Spleen (tissue), 11 donors: ENCODE results near the gene AMD1. TPM values are rescaled to one million over a fixed set of nuclear protein-coding genes. Genes with fewer than 3 reads are reported as not detected.
A peak's percentile ranks its signal among the peaks of the same experiment; 100 is the strongest.
"Not testable (repeated sequence)": the region's sequence is repeated elsewhere in the genome, so short reads cannot be mapped to it uniquely, and the experiment has no call there.

Experiments used
- DNase-seq: peaks from one replicate; pipeline ENCODE4 v3.0.0-alpha.2; 2020
- H3K27ac ChIP-seq, 8 donors: fragments of 200-600 bp; sonication (generic) in 7 of 8; 1 replicate in 4 of 8; 2 replicates in 4 of 8; pipeline versions ENCODE4 v1.5.0 to v1.8.0; 2016 to 2021; ENCODE audit warnings: inconsistent platforms in 4 of 8, mild to moderate bottlenecking in 4 of 8, moderate library complexity in 1 of 8
- H3K27me3 ChIP-seq, 7 donors: fragments of 200-600 bp; sonication (generic) in 6 of 7; replicated peaks in 1 of 7; 1 replicate in 4 of 7; 2 replicates in 3 of 7; pipeline versions ENCODE4 v1.5.0 to v1.8.0; 2016 to 2021; ENCODE audit warnings: inconsistent platforms in 3 of 7, mild to moderate bottlenecking in 1 of 7
- H3K36me3 ChIP-seq, 6 donors: fragments of 200-600 bp; sonication (generic) in 5 of 6; 1 replicate in 4 of 6; 2 replicates in 2 of 6; pipeline versions ENCODE4 v1.5.0 to v1.8.0; 2016 to 2021; ENCODE audit warnings: inconsistent platforms in 2 of 6
- H3K4me1 ChIP-seq, 6 donors: fragments of 200-600 bp; sonication (generic) in 5 of 6; 1 replicate in 3 of 6; 2 replicates in 3 of 6; pipeline versions ENCODE4 v1.5.0 to v1.8.0; 2016 to 2021; ENCODE audit warnings: inconsistent platforms in 3 of 6
- H3K4me3 ChIP-seq, 8 donors: fragments of 200-600 bp; sonication (generic) in 7 of 8; 1 replicate in 4 of 8; 2 replicates in 4 of 8; pipeline versions ENCODE4 v1.5.0 to v1.8.0; 2016 to 2021; ENCODE audit warnings: inconsistent platforms in 4 of 8, mild to moderate bottlenecking in 4 of 8, moderate library complexity in 2 of 8
- H3K9me3 ChIP-seq, 8 donors: fragments of 200-600 bp; sonication (generic) in 7 of 8; 1 replicate in 4 of 8; 2 replicates in 4 of 8; pipeline versions ENCODE4 v1.5.0 to v1.8.0; 2016 to 2021; ENCODE audit warnings: inconsistent platforms in 4 of 8
- CTCF ChIP-seq, 11 experiments: fragments of 200-600 bp in 7 of 11; fragments of 450-650 bp in 4 of 11; sonication (generic) in 4 of 11; IDR thresholded peaks in 8 of 11; conservative IDR thresholded peaks in 3 of 11; 1 replicate in 7 of 11; 2 replicates in 4 of 11; pipeline versions ENCODE4 v1.4.0 to v1.8.0; 2016 to 2021; ENCODE audit warnings: antibody characterized with exemption in 11 of 11, inconsistent platforms in 4 of 11, mild to moderate bottlenecking in 1 of 11
- POLR2A ChIP-seq, 3 donors: fragments of 450-650 bp; IDR thresholded peaks; one replicate each; pipeline ENCODE4 v1.5.1; 2017; ENCODE audit warnings: antibody characterized with exemption in 3 of 3, mild to moderate bottlenecking in 1 of 3
- POLR2AphosphoS5 ChIP-seq, 3 donors: sonication (generic); formaldehyde crosslinking; IDR thresholded peaks; one replicate each; pipeline ENCODE4 v1.5.1; 2017; ENCODE audit warnings: antibody characterized with exemption in 3 of 3
- WGBS, 5 donors: extraction: QIAGEN DNeasy Blood & Tissue Kit in 3 of 5; methylation state at CpG; one replicate each; pipeline versions ENCODE4 v1.1.5 to v1.1.7; 2013 to 2018; 5-methylcytosine and 5-hydroxymethylcytosine counted together
- intact Hi-C: fragments of 100-400 bp; cut with DNase I; formaldehyde crosslinking; loops from one replicate; pipeline ENCODE4 v1.15.0; 2023; ENCODE audit warnings: low total_unique reads
- polyA plus RNA-seq, 3 donors: library from polyadenylated mRNA; stranded (reverse); fragments of 200-250 nt; gene quantifications; one replicate each; pipeline ENCODE4 v1.2.1, GENCODE V29; 2013
- total RNA-seq, 7 donors: library from RNA; depleted of rRNA in 3 of 7; stranded (reverse); fragments of >200 nt in 3 of 7; fragmentation: NEBNext Ultra II Directional in 4 of 7; extraction: Animal tissue kit (Norgen Biotek cat#: 25700) in 4 of 7; gene quantifications; one replicate each; pipeline versions ENCODE4 v1.1.0 to v1.2.1, GENCODE V29; 2016 to 2021
- donor health status: healthy with polysubstance abuse.
- donor health status: DM: no; HTN: no; CAD: no; lungs with moderate emphysema.
- donor health status: DM: no; HTN: no; CAD: no.
- donor health status: Bipolar disorder and iron deficiency.
- donor health status: healthy.
- donor health status: DM: no; HTN: no; CAD: no.
- donor health status: DM: yes; HTN: yes; CAD: no.

The AMD1 gene
- total and polyA plus RNA-seq, 10 donors = 20.7 to 102 (median 53.2) TPM

GRCh38 chr6:110902091-110902490, 27.5 kb downstream of the AMD1 start:
- H3K4me3 ChIP-seq = no peak overlapping the region
- intact Hi-C loops = no loop called here
- no peak overlapping the region for H3K27ac ChIP-seq
- TF ChIP-seq POLR2AphosphoS5 (IDR thresholded peaks at IDR 0.05) = peak in 1 of 3 donors; percentile 26
- no peak for TF ChIP-seq CTCF (IDR thresholded peaks at IDR 0.05 in 8 of 11, conservative IDR thresholded peaks at IDR 0.05 in 3 of 11)
- H3K9me3 ChIP-seq = peaks cover 0 to 40% (median 31%) of the 10 kb centered on the region in 8 donors
- DNase-seq = no peak
- no peaks in the 10 kb centered on the region for H3K4me1 ChIP-seq
- peaks cover 0 to 35% (median 6%) of the 10 kb centered on the region in 6 donors for H3K36me3 ChIP-seq
- no peaks in the 10 kb centered on the region for H3K27me3 ChIP-seq
- WGBS, 5 donors = 93 to 95% (median 94%) methylated on average over 8 of the region's 8 CpGs

- H3K4me3 ChIP-seq, H3K4me1 ChIP-seq, H3K36me3 ChIP-seq, intact Hi-C loops, DNase-seq, H3K27me3 ChIP-seq, H3K27ac ChIP-seq: not testable (repeated sequence)
- H3K9me3 ChIP-seq = peaks cover 0 to 65% (median 51%) of the 10 kb centered on the region in 8 donors
- WGBS, 5 donors = 88 to 100% (median 94%) methylated on average over 1 to 2 of the region's 2 CpGs; no CpG with 5 or more reads in 1 of the 5 donors
Measured at GRCh38 chr6:110906273-110906672, 31.7 kb downstream of the AMD1 start.

- Histone ChIP-seq H3K27me3 (no peaks in the 10 kb centered on the region), H3K27ac (no peak overlapping the region), H3K9me3 (no peaks in the 10 kb centered on the region), H3K36me3 (no peaks in the 10 kb centered on the region), H3K4me3 (no peak overlapping the region), H3K4me1 (peaks cover 0 to 28% (median 0%) of the 10 kb centered on the region in 6 donors)
- intact Hi-C loops = no loop called here
- DNase-seq = no peak
- no peak for TF ChIP-seq POLR2AphosphoS5 (IDR thresholded peaks at IDR 0.05)
- TF ChIP-seq CTCF (IDR thresholded peaks at IDR 0.05 in 8 of 11, conservative IDR thresholded peaks at IDR 0.05 in 3 of 11) = no peak
- TF ChIP-seq POLR2A (IDR thresholded peaks at IDR 0.05) = no peak
- whole genome bisulfite sequencing, 5 donors = 78 to 98% (median 94%) methylated on average over 3 of the region's 3 CpGs
Measured at GRCh38 chr6:110930781-110931180, 56.2 kb downstream of the AMD1 start.

- TF ChIP-seq CTCF (IDR thresholded peaks at IDR 0.05 in 8 of 11, conservative IDR thresholded peaks at IDR 0.05 in 3 of 11) = no peak
- no peak for TF ChIP-seq POLR2AphosphoS5 (IDR thresholded peaks at IDR 0.05)
- no peak for TF ChIP-seq POLR2A (IDR thresholded peaks at IDR 0.05)
- WGBS, 5 donors = 51 to 64% (median 55%) methylated on average over 2 of the region's 2 CpGs
- H3K4me1 ChIP-seq = peaks cover 0 to 28% (median 0%) of the 10 kb centered on the region in 6 donors
- H3K27ac ChIP-seq = no peak overlapping the region
- H3K36me3 ChIP-seq = no peaks in the 10 kb centered on the region
- no peaks in the 10 kb centered on the region for H3K9me3 ChIP-seq
- intact Hi-C loops = no loop called here
- DNase-seq = no peak
- no peaks in the 10 kb centered on the region for H3K27me3 ChIP-seq
- H3K4me3 ChIP-seq = no peak overlapping the region
Measured at GRCh38 chr6:110933912-110934311, 59.3 kb downstream of the AMD1 start.

- intact Hi-C loops = no loop called here
- Histone ChIP-seq H3K27me3 (no peaks in the 10 kb centered on the region), H3K27ac (no peak overlapping the region), H3K36me3 (no peaks in the 10 kb centered on the region), H3K4me1 (peaks cover 0 to 26% (median 0%) of the 10 kb centered on the region in 6 donors), H3K9me3 (no peaks in the 10 kb centered on the region), H3K4me3 (no peak overlapping the region)
- DNase-seq = no peak
- TF ChIP-seq POLR2A (IDR thresholded peaks at IDR 0.05) (no peak), CTCF (IDR thresholded peaks at IDR 0.05 in 8 of 11, conservative IDR thresholded peaks at IDR 0.05 in 3 of 11) (no peak), POLR2AphosphoS5 (IDR thresholded peaks at IDR 0.05) (no peak)
- 86 to 96% (median 93%) methylated on average over 1 of the region's 1 CpG for WGBS, 5 donors
Measured at GRCh38 chr6:110934381-110934898, 59.9 kb downstream of the AMD1 start.
